NCI-H82 (cell line): ENCODE results near the gene PET117.
A peak's percentile ranks its signal among the peaks of the same experiment; 100 is the strongest.
"Not testable (repeated sequence)": the region's sequence is repeated elsewhere in the genome, so short reads cannot be mapped to it uniquely, and the experiment has no call there.

Experiments used
- DNase-seq: peaks from one replicate; lab custom pipeline; 2025; lab: John Stamatoyannopoulos, UW

Gene PET117

DNA sequence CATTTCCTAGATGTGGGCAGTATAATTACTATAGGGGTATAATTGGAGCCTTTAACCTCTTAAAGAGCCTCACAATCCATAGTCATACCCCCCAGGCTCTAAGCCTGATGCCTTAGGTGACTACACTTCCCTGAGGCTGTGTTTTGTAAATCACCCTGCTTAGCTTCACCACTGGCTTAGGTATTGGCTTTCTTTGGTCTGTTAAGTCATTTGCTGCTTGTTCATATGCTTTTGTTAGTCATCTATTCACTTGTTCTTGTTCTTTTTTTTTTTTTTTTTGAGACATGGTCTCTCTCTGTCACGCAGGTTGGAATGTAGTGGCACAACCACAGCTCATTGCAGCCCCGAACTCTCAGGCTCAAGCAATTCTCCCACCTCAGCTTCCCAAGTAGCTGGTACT, 26.7 kb downstream of the PET117 start:
- no peak for DNase-seq

DNA sequence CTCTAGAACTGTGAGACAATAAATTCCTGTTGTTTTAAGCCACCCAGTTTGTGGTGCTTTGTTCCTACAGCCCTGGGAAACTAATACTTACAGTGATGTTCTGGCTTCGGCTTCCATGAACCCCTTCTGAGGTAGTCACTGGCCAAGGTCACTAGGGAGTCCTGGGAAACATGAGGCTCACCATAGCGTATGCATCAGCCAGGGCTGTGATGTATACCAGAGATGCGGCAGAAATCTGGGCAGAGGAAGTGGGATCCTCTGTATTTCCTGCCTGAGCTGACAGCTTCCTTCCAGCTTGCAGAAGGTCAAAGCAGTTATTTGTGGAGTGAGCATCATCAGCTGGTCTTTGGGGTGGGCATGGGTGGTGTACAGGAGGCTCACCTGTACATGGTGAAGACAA, 27.9 kb downstream of the PET117 start:
- DNase-seq = no peak

DNA sequence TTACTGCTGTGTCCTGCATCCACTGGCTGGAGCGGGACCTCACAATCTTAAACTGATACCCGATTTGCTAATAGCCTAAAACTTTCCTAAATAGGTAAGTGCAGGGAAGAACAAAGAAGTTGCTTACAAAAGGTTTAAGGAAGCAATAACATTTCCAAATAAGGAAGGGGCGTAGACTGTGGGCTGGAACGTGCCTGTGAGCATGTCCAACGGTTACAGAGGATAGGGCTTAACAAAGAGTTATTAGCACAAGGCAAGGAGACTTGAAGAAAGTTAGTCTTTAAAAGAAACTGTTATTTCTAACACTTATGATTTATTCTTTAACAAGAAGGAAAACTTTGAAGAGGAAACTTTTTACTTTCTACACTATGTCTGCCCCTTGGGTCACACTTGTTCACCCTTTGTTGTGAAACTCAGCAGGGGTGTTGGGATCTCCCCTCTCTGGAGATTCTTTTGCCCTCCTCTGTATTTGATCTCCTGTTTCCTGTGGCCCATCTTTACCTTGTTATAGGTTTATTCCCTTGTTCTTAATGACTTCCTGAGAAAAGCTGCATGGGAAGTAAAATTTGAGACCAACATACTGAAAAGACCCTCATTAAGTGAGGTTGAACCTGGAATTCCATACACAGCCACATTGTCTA, 28.7 kb downstream of the PET117 start:
- DNase-seq = no peak

DNA sequence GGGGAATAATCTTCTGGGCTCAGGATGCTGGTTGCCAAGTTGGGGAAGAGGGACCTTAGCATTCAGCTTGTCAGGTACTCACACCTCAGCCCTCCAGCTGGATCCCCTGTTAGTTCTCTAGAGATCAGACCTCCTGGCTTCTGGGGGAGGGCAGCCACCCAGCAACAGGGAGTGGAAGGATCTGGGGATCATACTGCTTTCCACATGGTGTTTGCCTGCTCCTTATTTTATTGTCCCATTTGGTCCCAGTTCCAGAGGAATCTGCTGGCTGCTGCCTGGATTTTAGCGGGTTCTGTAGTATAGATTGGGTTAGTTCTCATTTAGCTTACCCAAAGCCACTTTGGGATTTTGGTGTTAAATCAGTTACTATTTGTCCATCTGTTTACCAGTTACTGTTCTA, 29.3 kb downstream of the PET117 start:
- DNase-seq = no peak

DNA sequence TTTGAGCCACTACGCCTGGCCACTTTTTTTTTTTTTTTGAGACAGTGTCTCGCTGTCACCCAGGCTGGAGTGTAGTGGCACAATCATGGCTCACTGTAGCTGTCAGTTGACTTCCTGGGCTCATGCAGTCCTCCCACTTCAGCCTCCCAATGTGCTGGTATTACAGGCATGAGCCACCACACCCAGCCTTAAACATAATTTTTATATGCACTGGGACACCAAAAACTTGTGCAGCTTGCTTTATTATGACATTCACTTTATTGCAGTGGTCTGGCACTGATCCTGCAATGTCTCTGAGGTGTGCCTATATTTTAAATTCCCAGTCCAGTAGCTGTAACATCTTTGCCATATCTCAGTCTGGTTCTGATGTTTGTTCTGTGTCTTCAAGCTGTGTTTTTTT, 34.7 kb downstream of the PET117 start:
- no peak for DNase-seq

DNA sequence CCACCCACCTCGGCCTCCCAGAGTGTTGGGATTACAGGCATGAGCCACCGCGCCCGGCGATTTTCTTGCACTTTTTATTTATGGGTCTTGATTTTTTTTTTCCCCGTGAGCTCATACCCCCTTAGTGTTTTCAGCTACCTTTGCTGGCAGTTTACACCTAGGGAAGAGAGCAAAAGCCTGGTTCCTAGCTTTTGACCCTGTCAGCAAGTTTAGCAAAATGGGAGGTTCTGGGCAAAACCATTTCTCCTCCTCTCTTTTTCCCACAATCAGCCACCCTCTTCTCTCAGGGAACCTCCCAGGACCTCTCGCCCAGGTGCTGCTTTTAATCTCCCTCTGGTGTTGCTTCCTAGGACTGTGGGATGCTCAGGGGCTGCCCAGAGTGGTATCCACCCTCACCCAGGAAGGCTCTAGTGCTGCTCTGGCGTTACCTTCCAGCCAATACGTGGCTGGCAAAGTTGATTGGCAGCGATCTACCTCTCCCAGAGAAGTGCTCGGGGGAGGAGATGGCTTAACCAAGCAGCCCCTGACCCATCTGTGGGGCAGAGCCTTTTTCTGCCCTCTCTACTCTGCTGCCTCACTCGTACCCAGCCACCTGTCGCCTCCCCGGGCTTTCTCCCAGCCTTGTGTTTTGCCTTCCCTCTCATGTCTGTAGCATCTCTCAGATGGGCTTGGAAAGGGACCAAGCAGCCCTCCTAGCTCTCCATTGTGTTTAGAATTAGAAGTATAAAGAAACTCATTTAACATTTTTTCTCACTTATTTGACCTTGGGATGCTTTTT, 37.4 kb downstream of the PET117 start:
- DNase-seq = no peak

DNA sequence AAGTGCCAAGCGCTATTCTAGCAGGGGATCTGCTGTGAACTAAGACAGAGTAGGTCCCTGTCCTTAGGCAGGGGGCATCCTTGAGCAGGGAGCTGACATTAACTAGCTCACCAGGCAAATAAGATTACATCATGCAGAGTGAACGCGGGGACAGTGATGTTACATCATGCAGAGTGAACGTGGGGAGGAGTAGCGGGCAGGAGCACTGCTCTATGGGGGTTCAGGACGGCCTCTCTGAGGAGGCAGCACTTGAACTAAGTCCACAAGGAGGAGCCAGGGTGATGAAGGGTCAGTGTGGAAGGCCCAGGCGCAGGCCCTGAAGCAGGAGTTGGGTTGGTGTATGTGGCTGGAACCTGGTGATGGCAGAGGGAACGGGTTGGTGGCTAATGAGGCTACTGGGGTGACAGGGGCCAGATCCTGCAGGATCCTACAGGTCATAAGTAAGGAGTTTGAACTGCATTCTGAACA, 38.7 kb downstream of the PET117 start:
- peak; percentile 65 for DNase-seq

DNA sequence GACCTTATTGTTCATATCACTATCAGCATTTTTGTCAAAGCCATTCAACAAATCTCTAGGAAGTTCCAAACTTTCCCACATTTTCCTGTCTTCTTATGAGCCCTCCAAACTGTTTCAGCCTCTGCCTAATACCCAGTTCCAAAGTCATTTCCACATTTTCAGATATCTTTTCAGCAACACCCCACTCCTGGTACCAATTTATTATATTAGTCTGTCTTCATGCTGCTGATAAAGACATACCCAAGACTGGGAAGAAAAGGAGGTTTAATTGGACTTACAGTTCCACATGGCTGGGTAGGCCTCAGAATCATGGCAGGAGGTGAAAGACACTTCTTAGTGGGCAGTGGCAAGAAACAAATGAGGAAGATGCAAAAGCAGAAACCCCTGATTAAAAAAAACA, 42.7 kb downstream of the PET117 start:
- not testable (repeated sequence) for DNase-seq

DNA sequence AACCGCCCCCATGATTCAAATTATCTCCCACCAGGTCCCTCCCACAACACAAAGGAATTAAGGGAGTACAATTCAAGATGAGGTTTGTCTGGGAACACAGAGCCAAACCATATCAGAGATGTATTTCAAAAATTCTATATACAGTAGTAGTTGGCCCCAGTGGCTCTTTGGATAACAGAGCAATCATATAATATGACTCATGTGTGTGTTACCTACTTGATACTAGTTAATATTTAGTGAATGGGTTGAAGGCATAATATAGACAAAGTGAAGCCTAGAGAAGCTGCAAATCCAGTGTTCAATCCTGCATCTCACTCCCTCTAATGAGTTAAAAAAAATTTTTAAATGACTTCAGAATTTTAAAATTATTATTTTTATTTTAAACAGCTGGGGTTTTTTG, 43.2 kb downstream of the PET117 start:
- no peak for DNase-seq

DNA sequence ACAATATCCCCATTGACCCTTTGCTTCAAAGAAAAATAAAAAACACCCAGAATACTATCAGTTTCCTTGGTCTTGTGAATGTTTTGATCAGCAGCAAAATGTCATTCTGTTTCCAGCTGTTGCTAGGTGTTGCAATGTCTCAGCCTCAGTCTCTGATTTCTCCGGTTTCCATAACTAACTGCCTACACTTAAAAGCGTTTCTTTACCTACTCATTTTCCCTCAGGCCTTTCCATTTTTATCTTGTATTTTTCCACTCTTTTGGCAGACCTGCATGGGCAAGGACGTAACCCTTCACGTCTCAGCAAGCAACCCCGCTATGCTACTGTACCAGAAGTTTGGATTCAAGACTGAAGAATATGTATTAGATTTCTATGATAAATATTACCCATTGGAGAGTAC, 49.4 kb downstream of the PET117 start:
- DNase-seq = no peak

DNA sequence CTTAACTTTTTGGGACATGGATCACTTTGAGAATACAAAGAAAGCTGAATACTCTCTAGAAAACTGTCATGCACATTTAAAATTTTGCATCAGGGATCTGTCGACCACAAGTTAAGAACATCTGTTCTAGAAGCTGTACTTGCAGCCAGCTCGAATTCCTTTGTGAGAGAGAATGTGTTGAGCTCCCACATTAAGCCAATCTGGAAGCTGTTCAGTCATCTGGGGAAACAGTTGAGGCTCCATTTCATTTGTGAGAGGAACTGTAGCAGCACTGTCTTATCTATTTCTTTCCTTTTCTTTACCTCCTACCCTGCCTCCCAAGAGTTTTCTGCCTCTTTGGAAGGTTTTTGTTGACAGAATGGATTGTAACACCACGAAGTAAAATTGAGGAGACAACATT, 50.8 kb downstream of the PET117 start:
- DNase-seq = no peak

DNA sequence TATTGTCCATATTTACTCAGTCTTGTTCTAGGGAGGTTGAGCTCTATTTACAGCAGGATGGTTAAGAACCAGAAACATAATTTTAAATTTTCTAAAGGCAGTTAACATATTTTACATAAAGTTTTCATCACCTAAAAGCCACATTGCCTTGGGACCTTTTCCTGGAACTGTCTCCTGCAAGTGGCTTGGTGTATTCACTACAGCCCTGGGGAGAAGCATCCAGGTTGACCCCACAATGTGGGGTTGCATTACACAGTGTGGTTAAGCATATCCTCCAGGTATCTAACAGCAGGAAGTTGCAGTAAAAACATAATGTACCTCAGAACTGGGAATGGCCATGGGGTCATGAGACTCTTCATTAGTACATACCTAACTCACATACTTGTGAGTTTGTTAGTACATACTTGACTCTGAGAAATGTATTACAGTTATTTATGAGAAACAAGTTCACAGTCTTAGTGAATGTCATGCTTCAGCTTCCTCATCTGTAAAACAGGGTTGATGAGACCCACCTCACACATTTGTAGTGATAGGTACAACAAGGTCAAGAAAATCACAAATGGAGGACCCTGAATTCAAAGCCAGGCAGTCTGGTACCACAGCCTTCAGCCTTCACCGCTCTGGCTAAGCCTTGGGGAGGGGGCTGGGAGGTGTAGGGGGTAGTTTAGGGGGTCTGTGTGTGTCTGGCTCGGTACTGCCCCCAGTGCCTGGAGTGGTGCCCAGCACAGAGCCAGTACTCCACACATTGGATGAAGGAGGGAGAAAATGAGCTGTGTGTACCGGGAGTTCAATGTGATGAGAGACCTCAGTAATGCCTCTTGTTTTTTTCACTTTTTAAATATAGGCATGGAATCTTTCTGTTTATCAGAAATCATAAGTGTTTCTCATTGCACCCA, 52.9 kb downstream of the PET117 start:
- peak; percentile 8 for DNase-seq

DNA sequence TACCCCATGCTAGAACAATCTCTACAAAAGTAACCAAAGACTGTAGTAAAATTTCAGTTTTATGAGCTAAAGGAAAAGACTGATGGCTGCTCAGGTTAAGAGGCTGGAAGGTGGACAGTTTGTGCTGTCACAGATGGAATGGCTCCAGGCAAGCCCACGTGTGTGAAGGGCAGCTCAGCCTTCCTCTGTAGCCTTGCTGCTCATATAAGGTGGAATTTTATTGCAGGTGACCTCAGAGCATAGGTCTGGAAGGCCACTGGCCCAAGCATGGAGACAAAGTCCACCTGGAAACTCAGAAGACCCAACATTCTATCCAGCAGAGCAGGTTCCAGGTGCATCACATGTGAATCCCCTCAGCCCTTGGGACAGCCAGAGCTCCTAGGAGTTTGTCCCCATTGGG, 53.6 kb downstream of the PET117 start:
- no peak for DNase-seq
